NCI-H345 (cell line): ENCODE results near the gene SORCS2.
A peak's percentile ranks its signal among the peaks of the same experiment; 100 is the strongest.

ENCODE experiments used
- DNase-seq: peaks from one replicate; lab custom pipeline; 2025; lab: John Stamatoyannopoulos, UW

Gene SORCS2

DNA sequence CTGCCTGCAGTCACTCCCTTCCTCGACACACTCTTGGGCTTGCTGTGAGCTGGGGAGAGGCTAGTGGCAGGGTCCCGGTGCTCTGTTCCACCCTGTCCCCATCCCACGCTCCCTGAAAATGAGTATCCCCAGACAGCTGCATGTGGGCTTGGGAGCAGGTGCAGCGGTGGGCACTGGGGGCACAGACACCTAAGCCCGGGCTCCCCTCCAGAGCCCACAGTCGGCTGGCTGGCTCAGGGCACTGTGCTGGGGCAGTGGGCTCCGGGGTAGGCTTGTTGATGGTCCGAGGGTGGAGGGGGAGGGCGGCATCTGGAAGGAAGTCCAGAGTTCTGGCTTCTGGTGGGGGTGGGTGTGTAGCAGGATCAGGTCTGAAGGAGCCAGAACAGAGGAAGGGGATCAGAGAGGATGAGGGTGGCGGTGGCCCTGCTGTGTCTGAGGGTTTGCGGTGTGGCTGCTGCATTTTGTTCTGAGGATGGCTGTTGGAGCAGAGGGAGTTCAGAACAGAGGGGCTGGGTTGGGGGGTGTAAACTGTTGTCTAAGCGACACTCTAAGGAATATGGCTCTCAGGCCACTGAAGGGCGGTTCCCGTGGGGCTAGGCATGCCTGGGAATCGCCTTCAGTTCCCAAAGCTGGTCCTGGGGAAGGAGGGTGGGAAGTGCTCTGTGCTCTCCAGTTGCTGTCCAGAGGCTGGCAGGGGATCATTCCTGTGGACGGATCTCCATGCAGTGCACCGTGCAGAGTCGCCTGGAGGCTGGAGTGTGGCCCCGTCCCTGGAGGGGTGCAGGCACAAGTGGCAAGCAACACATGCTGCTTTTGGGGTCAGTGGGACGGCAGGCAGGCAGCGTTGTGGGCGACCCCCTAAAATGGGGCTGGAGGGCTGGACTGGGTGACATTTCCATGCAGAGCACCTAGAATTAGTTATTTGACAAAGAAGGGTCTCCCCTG lies 114.0 kb downstream of the SORCS2 start:
- no peak for DNase-seq

DNA sequence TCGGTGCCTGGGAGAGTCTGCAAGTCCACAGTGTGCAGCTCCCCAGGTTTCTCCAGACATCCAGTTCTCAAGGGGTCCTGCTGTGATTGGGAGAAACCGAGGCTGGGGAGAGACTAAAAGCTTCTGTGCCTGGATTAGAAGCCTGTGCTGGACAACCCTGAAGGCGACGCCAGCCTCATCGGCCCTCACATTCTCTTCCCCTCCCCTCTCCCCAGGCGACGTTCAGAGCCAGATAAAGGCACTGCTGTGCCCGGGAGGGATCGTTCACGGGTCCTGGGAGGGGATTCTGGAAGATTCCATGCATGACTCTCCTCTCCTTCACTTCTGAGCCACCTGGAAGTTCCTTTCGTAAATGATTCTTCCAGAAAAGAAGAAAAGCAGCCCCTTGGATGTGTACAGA lies 114.6 kb downstream of the SORCS2 start:
- no peak for DNase-seq

DNA sequence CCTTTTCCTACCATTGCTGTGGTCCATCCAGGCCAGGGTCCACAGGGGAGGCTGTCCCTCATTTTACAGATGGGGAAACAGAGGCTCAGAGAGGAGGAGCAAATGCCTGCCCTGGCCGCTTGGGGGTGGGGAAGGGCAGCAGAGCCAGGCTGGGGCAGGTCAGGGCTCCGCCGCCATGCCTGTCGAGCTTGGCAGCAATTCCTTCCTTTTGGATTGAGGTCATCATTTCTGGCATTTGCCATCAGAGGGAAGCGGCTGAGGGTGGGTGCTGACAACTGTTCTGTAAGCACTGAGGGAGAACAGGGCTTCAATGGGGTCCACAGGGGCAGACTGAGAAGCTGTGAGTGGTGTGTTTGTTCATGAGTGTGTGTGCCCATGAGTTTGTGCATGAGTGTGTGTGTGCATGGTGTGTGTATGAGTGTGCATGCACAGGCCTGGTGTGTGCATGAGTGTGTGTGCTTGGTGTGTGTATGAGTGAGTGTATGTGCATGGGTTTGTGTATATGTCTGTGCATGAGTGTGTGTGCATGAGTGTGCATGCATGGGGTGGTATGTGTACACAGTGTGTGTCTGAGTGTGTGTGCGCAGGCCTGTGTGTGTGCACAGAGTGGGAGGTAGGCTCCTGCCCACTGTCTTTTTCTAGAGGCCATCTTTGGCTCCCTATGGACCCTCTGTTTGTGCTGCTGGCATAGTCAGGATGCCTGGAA lies 115.2 kb downstream of the SORCS2 start:
- no peak for DNase-seq

DNA sequence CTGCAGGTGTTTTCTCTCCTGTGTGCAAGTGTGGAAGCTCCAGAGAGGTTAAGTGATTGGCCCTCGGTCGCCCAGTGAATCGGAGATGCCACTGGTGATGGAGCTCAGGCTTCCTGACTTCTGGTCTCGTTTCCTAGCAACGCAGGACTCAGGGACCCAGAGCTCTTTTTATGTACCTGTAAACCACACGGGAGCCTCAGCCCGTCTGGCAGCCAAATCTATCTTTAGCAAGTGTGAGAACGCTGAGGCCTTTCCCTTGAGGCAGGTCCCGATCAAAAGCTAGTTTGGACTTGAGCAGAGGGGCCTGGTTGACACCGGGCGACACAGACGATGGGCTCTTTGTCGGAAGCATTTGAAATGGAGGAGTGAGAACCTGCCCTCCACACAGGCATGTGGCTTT lies 116.8 kb downstream of the SORCS2 start:
- no peak for DNase-seq

DNA sequence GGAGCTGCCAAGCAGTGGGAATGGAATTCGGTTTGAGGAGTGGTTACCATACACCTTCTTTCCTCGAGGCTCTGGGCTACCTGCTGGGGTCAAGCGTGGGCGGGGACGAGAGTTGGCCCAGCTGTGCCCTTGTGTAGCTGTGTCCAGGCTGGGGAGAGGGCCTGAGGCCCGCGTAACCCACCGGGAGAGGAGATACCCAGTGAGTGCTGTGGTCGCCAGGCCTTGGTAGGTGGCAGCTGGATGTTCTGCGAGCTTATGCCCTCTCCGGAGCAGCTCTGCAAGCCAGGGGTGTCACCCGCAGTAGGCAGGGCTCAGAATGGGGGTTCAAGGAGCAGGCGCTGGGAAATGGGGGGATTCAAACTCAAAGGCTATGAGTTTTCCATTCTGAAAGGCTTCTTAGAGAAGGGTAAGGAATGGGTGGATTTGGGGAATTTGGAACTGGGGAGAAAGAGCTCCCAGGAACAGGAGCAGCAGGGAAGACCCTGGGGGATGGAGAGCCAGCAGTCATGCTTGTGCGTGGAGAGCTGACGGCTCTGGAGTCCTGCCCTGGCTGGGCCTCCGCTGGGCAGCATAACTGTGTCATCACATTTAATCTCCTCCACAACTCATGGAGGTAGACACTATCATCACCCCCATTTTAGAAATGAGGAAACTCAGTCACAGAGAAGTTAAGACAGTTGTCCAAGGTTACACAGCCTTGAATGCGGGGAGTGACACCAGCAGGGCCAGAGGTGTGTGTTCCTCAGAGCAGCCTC lies 117.5 kb downstream of the SORCS2 start:
- no peak for DNase-seq

DNA sequence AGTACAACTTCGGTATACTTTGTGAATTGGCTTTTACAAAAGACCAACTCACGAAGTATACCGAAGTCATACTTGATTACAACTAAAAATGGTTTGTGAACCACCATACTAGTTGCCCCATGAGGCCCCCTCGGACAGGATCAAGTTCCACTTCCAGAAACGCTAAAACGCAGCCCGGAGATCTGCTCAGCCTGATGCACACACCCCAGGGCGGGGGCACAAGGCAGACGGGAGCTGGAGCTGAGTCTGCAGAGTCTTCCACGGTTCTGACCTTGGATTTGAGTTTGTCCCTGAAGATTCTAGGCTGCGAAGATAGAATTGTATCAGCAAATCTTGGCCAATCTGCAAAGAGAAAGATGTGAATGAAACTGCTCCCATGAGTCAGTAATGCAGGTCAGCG lies 118.1 kb downstream of the SORCS2 start:
- DNase-seq, result no peak

DNA sequence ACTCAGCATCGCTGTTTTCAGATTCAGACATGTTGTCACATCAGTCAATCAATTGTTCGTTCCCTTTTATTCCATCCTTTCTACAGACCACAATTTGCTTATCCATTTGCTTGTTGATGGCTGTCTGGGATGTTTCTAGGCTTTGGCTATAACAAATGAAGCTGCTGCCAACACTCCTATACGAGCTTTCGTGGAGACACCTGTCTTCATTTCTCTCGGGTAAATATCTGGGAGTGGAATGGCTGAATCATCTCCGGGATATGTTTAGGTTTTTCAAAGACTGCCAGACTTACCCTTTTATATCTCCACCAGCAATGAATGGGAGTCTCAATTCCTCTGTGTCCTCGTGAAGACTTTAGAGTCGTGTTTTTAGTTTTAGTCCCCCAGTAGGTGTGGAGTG lies 118.9 kb downstream of the SORCS2 start:
- DNase-seq, result no peak

DNA sequence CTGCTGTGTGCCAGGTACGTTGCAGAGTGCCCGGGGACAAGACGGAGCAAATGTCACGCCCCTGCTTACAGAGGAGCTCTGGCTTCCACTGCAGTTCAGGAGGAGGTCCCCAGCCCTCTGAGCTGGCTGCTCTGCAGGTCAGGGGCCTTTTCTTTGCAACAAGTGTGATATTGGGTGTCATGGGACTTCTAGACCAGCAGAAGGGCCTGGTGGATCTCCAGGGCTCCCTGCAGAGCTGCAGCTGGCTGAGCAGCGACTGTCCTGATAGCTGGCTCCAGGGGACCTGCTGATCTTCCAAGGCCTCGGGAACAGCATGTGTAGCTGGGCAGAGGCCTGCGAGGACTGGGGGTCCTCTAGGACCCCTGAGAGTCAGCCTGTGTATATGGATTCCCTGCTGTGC lies 120.4 kb downstream of the SORCS2 start:
- DNase-seq, result no peak

DNA sequence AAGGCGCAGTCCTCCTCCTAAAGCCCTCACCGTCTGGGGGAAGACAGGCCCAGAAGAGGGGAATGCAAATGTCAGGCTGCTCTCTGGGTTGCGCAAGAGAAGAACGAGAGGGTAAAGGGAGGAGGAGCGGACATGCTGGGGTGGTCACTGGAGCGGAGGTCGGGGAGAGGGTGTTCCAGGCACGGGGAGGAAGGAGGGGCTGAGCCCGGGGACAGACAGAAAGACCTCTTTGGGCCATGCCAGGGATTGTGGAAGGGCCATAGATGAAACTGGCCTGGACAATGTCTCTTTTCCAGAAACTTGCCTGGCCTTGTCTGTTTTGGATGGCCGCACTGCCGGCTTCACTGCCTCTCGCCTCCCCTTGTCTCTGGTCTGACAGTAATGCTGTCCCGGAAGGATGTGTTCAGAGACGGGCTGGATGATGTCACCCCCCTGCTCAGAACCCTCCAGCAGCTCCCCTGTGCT lies 121.0 kb downstream of the SORCS2 start:
- no peak for DNase-seq

DNA sequence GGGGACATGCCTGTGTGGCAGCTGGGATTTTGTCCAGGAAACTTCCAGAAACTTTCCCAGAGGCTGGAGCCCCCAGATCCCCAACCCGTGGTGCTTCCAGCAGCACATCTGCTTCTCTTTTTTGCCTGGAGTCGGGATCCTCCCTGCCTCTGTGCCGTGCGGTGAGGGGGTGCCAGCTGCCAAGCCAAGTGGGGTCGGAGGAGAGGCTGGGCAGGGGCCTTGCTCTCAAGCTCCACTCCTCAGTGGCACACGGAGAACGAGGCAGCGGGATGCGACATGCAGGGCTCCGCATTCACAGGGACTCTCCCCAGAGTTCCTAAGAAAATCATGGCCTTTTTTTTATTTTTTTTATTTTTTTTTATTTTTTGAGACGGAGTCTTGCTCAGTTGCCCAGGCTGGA lies 121.7 kb downstream of the SORCS2 start:
- no peak for DNase-seq

DNA sequence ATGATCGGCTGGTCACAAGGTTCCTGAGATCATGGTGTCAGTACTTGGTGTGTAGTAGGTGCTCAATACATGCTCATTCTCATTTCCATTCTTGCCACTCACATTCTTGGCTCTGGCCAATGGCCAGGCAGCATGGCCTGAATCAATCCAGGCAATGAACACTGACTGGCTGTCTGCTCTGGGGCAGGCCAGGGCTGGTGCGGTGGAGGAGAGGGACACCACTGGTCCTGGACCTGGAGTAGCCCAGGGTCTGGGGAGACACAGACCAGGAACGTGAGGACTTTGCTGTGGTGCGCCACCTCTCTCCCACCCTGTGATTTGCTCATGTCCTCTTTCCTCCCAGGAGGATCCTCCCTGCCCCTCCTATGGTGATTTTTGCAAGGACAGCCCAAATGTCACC lies 122.9 kb downstream of the SORCS2 start:
- DNase-seq, result no peak

DNA sequence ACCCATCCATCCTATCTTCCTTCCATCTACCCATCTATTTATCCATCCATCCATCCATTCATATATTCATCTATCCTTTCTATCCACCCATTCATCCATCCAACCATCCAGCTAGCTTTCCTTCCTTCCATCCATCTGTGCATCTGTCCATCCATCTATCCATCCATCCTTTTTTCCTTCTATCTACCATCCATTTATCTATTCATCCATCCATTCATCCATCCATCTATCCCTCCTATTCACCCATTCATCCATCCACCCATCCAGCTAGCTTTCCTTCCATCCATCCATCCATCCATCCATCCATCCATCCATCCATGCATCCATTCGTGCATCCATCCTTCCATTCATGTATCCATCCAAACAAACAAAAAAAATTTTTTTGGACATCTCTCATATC lies 123.6 kb downstream of the SORCS2 start:
- DNase-seq, result no peak

DNA sequence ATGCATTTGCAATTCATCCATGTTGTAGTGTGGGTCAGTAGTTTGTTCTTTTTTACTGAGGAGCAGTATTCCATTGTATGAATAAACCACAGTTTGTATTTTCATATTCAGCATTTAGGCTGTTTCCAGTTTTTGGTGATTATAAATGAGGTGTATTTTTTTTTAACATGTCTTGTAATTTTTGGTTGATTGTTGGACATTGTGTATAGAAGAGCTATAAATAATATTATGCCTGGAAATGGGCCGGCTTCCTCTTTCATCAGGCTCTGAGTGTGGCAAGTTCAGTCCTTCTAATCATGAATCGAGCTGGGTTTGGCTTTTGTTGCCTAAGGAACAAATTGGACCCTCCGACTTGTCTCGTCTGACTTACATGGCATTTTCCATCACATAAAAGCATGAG lies 126.7 kb downstream of the SORCS2 start:
- no peak for DNase-seq

DNA sequence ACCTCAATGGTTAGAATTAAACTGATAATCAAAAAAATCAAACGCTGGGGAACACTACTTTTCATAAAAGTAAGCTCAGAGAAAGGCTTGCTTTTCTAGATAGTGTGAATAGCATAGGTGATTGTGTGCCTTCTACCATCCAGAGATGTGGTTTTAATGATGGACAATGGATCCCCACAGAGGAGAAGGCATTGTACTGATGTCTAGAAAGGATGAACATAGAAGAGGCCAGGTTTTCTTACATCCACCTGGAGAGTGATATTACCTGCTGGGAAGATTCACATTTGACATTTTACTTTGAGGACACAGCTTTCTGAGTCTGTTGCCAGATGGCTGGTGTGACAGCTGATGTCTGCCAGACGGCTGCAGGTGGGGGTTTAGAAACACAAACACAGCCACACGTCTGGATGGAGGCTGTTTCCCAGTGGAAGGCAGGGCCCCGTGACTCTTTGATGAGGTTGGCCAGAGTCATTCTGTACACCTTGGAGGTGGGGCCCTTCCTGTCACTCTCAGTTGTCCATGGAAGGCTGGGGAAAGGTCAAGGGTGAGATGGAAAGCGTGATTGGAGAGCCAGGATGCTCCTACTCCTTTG lies 128.0 kb downstream of the SORCS2 start:
- peak; percentile 56 for DNase-seq

DNA sequence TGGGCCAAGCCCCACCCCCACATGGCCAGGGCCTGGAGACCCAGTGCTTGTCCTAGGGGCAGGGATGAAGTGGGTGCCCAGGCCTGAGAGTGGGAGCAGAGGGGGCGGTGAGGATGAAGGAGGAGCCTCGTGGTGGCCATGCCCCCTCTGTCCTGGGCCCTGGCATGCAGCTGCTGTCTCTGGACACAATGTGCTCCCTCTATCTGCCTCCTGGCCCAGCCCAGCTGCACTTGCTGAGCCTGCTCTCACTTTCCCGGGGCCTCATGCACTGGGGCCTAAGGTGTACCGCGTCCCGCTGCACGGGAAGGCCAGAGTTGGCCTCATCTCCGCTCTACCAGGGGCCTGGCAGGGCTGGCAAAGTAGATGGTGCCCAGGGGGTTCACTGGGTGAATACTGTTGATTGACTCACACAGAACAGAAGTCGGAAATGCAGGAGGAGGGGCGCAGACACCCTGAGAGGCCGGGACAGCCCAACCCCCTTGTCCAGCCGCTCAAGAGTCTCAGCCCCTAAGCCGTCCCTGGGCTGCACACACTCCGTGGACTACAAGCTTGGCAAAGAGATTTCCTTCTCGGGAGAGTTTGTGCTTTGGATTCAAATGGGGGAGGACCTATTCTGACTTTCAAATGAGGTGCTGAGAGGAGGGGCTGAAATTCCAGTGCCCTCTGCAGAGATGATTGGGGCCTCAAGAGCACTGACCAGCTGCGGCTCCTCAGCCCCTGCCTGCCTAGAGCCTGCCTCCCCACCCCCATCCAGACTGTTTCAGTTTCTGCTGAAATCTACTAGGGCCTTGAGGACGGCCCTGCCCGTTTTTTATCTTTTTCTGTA lies 130.0 kb downstream of the SORCS2 start:
- DNase-seq, result no peak

DNA sequence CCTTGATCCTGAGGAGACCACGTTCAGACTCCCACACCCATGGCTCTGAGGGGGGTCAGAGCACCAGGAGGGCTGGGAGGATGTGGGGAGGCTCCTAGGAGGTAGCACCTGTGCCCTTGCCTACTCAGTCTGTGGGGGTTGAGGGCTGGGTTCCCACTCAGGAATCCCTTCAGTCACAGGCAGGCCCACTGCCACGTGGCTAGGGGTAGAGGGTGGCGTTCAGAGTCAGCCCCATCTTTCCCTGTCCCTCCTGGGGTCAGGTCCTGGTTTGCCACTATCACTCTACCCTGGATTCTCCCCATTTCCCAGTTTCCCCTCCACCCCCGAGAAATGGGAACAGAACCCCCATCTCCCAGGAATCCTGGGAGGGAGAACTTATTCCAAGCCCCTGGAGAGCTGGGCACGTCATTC lies 131.1 kb downstream of the SORCS2 start:
- DNase-seq, result no peak

DNA sequence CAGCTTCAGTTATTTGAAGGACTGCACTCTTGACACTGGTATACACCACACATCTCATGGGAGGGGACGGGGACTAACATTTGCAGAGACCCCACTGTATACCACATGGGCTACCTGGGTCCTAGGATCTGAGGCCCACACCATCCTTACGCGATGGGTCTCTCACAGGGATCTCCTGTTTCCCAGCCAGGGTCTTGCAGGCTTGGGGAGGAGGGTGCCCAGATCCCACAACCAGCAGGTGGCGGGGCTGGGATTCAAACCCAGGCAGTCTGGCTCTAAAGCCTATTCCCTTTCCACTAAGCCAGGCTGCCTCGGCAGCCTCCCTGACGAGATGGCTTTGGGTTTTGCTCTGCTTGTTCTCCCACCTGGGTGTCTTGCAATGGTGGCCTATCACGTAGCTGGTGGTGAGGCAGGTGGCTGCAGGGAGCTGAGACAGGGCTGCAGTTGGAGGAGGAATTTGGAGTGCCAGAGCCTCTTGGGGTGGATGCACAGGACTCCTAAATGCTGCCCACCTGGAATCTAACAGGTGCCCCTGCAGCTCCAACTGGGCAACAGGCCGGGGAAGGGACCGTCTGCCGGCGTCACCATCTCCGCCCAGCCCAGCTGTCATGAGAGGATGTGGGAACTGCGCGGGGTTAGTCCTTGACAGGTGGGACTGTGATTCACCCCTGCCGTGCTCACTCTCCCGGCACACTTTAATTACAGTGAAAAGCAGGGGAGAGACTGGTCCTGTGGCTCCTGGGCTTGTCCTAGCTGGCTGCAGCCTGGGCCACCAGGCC lies 131.7 kb downstream of the SORCS2 start:
- peak; percentile 92 for DNase-seq

DNA sequence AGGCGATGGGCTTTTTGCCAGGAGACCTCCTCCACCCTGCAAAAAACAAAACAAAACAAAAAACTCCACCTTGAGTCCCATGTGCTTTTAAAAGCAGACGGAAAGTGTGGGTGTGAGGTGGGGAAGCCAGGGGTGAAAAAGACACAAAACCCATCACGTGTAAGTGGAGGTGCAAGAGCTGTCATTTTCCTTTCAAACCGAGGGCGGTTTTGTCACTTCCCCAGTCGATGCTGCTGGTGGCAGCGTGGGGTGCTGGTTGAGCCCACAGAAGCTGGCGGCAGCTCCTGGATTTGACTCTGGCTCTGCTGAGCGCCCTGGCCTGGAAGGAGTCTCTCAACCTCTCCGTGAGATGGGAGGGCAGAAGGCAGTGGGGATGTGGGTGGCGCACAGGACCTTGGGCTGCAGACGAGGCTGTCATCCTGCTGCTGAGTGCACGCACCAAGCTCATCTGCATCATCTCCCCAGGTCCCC lies 132.3 kb downstream of the SORCS2 start:
- DNase-seq, result peak; percentile 84

DNA sequence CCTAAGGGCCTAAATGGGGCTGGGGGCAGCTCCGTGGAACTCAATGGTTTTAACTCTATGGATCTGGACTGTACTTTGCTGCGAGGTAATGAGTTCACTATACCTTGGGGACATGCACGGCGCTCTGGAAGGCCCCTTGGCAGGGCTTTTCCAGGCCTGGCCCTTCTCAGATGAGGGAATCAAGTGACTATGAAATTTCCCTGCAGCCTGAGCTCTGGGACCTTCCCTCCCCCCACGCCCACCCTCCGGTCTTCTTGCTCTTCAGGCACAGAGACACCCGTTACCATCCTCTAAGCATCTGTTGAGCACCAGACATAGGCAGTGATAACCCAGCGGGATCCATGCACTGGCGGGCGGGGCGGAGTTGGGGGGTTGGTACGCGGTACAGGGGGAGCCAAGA lies 133.2 kb downstream of the SORCS2 start:
- DNase-seq, result no peak

DNA sequence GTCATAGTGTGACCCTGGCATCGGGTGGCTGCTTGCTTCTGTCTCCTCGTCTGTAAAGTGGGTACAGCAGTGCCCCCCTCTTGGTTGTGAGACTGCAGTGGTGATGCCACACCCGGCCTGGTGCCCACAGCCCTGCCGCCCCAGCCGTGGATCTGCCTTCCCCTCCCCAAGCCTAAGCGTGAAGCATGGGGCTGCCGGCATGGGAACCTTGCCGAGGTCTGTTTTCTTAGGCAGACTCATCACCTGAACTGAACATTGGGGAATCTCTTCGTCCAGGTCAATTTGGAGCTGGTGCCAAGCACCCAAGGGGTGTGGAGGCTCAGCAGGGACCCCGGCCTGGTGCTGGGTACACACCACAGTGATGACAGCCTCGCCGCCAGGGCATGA lies 134.0 kb downstream of the SORCS2 start:
- no peak for DNase-seq
